ENCODE data around the gene PALD1.
A peak's percentile ranks its signal among the peaks of the same experiment; 100 is the strongest.

Gene PALD1

GRCh38 chr10:70494966-70495365 lies 16.4 kb downstream of the PALD1 start:
- no peaks in the 10 kb centered on the region for H4K20me1 ChIP-seq (ENCODE audit: low read depth, low read length)
- no peaks in the 10 kb centered on the region for H3K27me3 ChIP-seq (ENCODE audit: low read length)
- peak overlapping the region; percentile 75 for H3K9ac ChIP-seq (ENCODE audit: low read length)
- H3K36me3 ChIP-seq (ENCODE audit: low read length) = peaks cover 3% of the 10 kb centered on the region; the same call in 1 of the 2 replicates
- peak overlapping the region; percentile 47 for H3K4me3 ChIP-seq (ENCODE audit: insufficient read depth, low read length, poor library complexity, severe bottlenecking)
- H2AFZ ChIP-seq (ENCODE audit: low read depth, low read length, severe bottlenecking) = no peak overlapping the region
- TF ChIP-seq EZH2phosphoT487 (conservative IDR thresholded peaks at IDR 0.05; ENCODE audit: low read length) (no peak), CTCF (IDR thresholded peaks at IDR 0.05; ENCODE audit: insufficient read depth, low read length, poor library complexity, severe bottlenecking) (no peak)
- H3K4me2 ChIP-seq (ENCODE audit: low read depth, low read length, poor library complexity, severe bottlenecking) = peak overlapping the region; percentile 100
- H3K79me2 ChIP-seq (ENCODE audit: insufficient read depth, low read length) = peaks cover 85% of the 10 kb centered on the region
- H3K27ac ChIP-seq (ENCODE audit: low read depth, low read length) = peak overlapping the region; percentile 100
- H3F3A ChIP-seq (ENCODE audit: insufficient read depth) = peaks cover 84% of the 10 kb centered on the region
- no peaks in the 10 kb centered on the region for H3K9me2 ChIP-seq (replicated peaks; ENCODE audit: insufficient read depth, low read length)
- no peaks in the 10 kb centered on the region for H3K9me3 ChIP-seq (ENCODE audit: insufficient read depth, low read length)

GRCh38 chr10:70495691-70496261 lies 17.2 kb downstream of the PALD1 start:
- H3K27me3 ChIP-seq (ENCODE audit: low read length) = no peaks in the 10 kb centered on the region
- TF ChIP-seq EZH2phosphoT487 (conservative IDR thresholded peaks at IDR 0.05; ENCODE audit: low read length) (no peak), CTCF (IDR thresholded peaks at IDR 0.05; ENCODE audit: insufficient read depth, low read length, poor library complexity, severe bottlenecking) (no peak)
- peak overlapping the region; percentile 100 for H3K4me2 ChIP-seq (ENCODE audit: low read depth, low read length, poor library complexity, severe bottlenecking)
- peaks cover 94% of the 10 kb centered on the region for H3K79me2 ChIP-seq (ENCODE audit: insufficient read depth, low read length)
- H4K20me1 ChIP-seq (ENCODE audit: low read depth, low read length) = no peaks in the 10 kb centered on the region; the same call in 1 of the 2 replicates
- H3K36me3 ChIP-seq (ENCODE audit: low read length) = peaks cover 3% of the 10 kb centered on the region; the same call in 1 of the 2 replicates
- no peak overlapping the region for H2AFZ ChIP-seq (ENCODE audit: low read depth, low read length, severe bottlenecking)
- no peaks in the 10 kb centered on the region for H3K9me2 ChIP-seq (replicated peaks; ENCODE audit: insufficient read depth, low read length)
- H3K9ac ChIP-seq (ENCODE audit: low read length) = peak overlapping the region; percentile 75; the same call in 1 of the 2 replicates
- H3K4me3 ChIP-seq (ENCODE audit: insufficient read depth, low read length, poor library complexity, severe bottlenecking) = no peak overlapping the region
- H3K9me3 ChIP-seq (ENCODE audit: insufficient read depth, low read length) = no peaks in the 10 kb centered on the region
- peaks cover 80% of the 10 kb centered on the region for H3F3A ChIP-seq (ENCODE audit: insufficient read depth)
- H3K27ac ChIP-seq (ENCODE audit: low read depth, low read length) = peak overlapping the region; percentile 100

GRCh38 chr10:70496341-70497119 lies 18.0 kb downstream of the PALD1 start:
- peak overlapping the region; percentile 25 for H3K9ac ChIP-seq (ENCODE audit: low read length)
- H3F3A ChIP-seq (ENCODE audit: insufficient read depth) = peaks cover 75% of the 10 kb centered on the region
- peak overlapping the region; percentile 100 for H3K4me2 ChIP-seq (ENCODE audit: low read depth, low read length, poor library complexity, severe bottlenecking)
- no peaks in the 10 kb centered on the region for H3K27me3 ChIP-seq (ENCODE audit: low read length)
- peaks cover 2% of the 10 kb centered on the region; the same call in 1 of the 2 replicates for H3K36me3 ChIP-seq (ENCODE audit: low read length)
- H2AFZ ChIP-seq (ENCODE audit: low read depth, low read length, severe bottlenecking) = no peak overlapping the region
- peaks cover 96% of the 10 kb centered on the region for H3K79me2 ChIP-seq (ENCODE audit: insufficient read depth, low read length)
- H3K4me3 ChIP-seq (ENCODE audit: insufficient read depth, low read length, poor library complexity, severe bottlenecking) = no peak overlapping the region
- no peaks in the 10 kb centered on the region; the same call in 1 of the 2 replicates for H4K20me1 ChIP-seq (ENCODE audit: low read depth, low read length)
- H3K9me3 ChIP-seq (ENCODE audit: insufficient read depth, low read length) = no peaks in the 10 kb centered on the region
- no peak for TF ChIP-seq EZH2phosphoT487 (conservative IDR thresholded peaks at IDR 0.05; ENCODE audit: low read length)
- TF ChIP-seq CTCF (IDR thresholded peaks at IDR 0.05; ENCODE audit: insufficient read depth, low read length, poor library complexity, severe bottlenecking) = no peak
- peak overlapping the region; percentile 100 for H3K27ac ChIP-seq (ENCODE audit: low read depth, low read length)
- H3K9me2 ChIP-seq (replicated peaks; ENCODE audit: insufficient read depth, low read length) = no peaks in the 10 kb centered on the region

Data from SU-DHL-6 (cell line).